ENCODE results near the gene PLEKHA3.

- TF ChIP-seq, protein P1, sequence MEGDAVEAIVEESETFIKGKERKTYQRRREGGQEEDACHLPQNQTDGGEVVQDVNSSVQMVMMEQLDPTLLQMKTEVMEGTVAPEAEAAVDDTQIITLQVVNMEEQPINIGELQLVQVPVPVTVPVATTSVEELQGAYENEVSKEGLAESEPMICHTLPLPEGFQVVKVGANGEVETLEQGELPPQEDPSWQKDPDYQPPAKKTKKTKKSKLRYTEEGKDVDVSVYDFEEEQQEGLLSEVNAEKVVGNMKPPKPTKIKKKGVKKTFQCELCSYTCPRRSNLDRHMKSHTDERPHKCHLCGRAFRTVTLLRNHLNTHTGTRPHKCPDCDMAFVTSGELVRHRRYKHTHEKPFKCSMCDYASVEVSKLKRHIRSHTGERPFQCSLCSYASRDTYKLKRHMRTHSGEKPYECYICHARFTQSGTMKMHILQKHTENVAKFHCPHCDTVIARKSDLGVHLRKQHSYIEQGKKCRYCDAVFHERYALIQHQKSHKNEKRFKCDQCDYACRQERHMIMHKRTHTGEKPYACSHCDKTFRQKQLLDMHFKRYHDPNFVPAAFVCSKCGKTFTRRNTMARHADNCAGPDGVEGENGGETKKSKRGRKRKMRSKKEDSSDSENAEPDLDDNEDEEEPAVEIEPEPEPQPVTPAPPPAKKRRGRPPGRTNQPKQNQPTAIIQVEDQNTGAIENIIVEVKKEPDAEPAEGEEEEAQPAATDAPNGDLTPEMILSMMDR (IDR thresholded peaks at IDR 0.05), result no peak
- no peak for TF ChIP-seq POLR2A (IDR thresholded peaks at IDR 0.05)
- TF ChIP-seq EP300 (IDR thresholded peaks at IDR 0.05), result no peak
- no peak for TF ChIP-seq POLR2AphosphoS5 (IDR thresholded peaks at IDR 0.05)
These were observed 28.4 kb downstream of the PLEKHA3 start for GRCh38 chr2:178508646-178509045.
